Stimulated activated CD8-positive, alpha-beta memory T cell treated with anti-CD3 and anti-CD28 coated beads, Interleukin-15, amount 100 ng/mL, for 48 hours (primary cell): ENCODE data around the gene CPLANE2.
"Not testable (repeated sequence)": the region's sequence is repeated elsewhere in the genome, so short reads cannot be mapped to it uniquely, and the experiment has no call there.

Experiments used
- DNase-seq, 2 donors: peaks; one replicate each; pipeline ENCODE4 v3.0.0-alpha.2; 2020; ENCODE audit warnings: low read depth in 2 of 2

Gene CPLANE2, protein sequence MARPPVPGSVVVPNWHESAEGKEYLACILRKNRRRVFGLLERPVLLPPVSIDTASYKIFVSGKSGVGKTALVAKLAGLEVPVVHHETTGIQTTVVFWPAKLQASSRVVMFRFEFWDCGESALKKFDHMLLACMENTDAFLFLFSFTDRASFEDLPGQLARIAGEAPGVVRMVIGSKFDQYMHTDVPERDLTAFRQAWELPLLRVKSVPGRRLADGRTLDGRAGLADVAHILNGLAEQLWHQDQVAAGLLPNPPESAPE

DNA sequence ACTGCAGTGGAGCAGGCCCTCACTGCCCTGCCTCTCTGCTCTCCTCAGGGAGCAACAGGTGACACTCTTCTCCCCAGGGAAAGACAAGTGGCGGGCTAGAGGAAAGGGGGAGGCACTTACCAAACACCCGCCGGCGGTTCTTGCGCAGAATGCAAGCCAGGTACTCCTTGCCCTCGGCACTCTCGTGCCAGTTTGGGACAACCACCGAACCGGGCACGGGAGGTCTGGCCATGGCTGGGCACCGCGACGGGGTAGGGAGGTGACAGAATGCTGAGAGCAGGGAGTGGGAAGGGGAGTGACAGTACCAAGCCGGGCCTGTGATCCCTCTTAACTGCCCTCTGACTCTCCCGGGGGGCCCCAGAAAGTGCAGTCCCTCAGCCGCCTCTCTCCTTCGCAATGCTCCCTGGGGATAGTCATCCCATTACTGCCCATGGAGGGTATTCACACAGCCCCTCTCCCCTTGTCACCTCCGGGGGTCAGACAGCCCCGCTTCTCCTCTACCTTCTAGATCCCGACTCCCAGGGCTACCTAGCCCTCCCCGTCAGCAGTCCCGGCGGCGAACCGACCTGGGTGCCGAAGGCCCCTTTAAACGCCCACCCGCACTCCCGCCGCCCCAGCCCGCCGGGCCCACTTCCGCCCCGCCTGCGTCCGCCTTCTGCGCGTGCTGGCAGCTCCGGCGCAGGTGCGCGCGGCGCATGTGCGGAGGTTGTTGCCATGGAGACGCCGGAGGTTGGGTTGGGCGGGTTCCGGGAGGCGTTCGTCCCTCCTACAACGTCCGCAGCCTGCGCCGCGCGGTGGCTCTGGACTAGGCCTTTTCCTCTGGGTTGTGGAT lies at the start of gene CPLANE2:
Gene CPLANE2, minus strand, starts transcription at position 673 of the 832 bp plus-strand sequence. Its CDS starts 441 bp downstream, at position 232.
- peak; percentile 95 to 96 for DNase-seq

DNA sequence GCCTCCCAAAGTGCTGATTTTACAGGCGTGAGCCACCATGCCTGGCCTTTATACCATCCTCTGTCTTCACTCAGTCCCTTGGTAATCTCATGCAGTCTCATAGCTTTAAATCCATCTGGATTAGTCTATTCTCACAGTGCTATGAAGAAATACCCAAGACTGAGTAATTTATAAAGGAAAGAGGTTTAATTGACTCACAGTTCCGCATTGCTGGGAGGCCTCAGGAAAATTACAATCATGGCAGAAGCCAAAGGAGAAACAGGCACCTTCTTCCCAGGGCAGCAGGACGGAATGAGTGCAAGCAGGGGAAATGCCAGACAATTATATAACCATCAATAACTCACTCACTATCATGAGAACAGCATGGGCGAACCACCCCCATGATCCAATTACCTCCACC lies 49.1 kb upstream of the CPLANE2 start:
- DNase-seq = no peak

DNA sequence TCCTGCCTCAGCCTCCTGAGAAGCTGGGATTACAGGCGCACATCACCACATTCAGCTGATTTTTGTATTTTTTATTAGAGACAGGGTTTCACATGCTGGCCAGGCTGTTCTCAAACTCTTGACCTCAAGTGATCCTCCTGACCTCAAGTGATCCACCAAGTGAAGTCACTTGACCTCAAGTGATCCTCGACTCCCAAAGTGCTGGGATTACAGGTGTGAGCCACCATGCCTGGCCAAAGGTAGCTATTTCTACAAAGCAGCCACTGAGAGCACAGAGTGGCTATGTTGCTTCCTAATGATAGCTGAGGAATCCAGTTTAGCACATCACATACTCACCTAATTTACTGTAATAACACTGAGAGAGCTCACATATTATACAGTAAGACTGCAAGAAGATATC lies 44.8 kb upstream of the CPLANE2 start:
- no peak for DNase-seq

DNA sequence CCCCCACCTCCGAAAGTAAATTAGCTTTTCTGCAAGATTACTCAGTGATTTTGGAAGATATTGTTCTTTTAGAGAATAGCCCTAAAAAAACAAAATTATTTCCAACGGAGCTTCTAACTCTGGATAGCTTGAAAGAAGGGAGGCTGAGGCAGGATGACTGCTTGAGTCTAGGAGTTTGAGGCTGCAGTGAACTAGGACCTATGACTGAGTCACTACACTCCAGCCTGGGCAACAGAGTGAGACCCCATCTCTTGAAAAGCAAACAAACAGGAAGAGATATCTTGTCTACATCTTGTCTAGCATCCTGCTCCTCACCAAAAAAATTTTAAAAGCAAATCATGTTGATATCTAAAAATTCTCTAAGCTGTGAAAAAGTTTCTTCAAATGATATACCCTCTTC lies 42.2 kb upstream of the CPLANE2 start:
- DNase-seq = no peak

DNA sequence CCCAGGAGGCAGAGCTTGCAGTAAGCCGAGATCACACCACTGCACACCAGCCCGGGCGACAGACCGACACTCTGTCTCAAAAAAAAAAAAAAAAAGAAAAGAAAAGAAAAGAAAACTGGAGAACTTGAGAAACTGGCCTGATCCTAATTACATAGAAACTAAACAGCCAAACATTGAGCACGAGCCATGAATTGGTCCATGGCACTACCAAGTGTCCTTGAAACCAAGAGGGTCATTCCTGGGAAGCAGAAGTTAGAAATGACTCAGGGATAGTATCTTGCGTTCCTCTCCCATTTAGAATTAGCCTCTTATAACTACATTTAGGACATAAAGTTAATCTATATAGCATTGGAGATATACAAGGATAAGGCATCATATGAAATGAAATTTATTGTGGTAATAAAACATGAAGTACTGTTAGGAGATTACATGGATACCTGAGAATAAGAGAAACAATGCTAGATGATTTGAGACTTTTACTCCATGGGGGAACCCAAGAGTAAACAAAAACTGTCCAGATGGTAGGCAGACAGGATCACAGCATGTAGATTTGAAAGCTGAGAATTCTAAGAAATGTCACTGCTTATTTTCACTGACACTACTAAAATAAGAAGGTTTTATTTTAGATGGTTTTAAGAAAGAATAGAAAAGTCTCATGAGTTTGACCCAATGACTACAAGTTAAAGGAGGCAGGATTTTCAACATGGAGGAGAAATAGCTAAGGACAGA lies 39.5 kb upstream of the CPLANE2 start:
- no peak for DNase-seq

DNA sequence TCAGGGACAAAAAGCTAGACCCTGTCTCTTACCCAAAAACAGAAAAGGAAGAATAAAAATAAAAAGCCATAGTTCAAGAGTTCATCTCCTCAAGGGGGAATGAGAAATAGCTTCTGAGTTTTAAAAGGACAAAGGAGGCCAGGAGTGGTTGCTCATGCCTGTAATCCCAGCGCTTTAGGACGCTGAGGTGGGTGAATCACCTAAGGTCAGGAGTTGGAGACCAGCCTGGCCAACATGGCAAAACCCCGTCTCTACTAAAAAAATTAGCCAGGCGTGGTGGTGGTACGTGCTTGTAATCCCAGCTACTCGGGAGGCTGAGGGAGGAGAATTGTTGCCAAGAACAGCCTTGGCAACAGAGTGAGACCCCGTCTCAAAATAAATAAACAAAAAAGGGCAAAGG lies 38.6 kb upstream of the CPLANE2 start:
- no peak for DNase-seq

DNA sequence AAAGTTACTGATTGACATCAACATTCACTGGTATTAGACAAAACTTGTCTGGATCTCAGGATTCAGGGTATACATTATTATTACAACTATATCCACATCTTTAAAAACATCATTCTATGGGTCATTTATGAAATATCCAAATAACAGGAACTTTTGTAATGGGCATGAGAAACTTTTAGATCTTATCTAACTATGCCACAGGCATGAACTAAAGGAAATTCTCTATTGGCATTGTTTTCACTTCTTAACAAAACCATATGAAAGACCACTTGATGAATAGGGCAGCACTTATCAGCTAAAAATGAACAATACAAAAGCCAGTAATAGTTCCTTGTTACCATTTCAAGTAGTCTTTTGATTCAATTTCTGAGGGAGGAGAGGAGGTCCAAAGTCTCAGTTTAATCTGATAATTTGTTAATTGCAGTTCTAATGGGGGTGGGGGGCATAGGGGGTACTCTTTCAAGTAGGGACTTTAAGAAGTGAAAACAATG lies 30.8 kb upstream of the CPLANE2 start:
- DNase-seq = no peak

DNA sequence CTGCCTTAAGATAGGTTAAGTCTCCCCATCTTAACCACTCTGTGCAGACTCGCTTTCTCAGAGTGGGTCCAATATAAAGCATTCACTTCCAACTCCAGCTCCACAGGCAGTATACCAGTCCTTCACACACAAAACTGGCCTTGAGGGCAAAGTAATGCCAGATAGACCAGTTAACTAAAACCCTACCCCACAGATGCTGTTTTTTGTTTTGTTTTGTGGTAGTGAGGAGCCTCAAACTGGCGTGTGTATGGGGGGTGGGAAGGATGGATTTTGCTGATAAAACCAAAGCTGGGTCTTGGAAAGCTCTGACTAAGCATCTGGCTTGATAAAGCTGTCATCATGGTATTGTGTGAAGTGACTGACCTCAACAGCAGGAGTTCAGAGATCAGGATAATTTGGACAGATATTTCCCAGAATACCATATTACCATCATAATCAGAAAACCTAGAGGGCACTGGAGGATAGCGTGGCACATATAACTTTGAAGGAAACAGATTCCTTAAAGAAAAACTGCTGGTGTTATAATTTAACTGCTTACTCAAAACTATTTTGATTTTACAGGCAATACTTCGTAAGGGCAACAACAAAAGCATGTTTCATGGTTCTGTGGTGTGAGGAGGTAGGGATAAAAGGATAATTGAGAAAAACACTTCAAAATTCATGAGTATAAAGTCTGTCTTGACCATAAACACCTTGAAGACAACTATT lies 29.6 kb upstream of the CPLANE2 start:
- no peak for DNase-seq

DNA sequence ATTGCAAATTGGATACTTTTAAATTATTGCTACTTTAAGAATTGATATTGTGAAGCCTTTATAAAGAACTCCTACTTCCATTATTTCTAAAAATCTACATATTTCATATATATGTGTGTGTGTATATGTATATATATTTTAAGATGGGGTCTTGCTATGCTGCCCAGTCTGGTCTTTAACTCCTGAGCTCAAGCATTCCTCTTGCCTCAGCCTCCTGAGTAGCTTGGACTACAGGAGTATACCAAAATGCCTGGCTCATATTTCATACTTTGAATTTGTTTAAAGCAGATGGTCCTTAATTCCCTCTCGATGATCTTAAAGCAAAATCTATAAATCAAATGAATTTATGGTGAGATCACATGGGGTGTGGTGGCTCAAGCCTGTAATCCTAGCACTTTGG lies 25.1 kb upstream of the CPLANE2 start:
- DNase-seq = no peak

DNA sequence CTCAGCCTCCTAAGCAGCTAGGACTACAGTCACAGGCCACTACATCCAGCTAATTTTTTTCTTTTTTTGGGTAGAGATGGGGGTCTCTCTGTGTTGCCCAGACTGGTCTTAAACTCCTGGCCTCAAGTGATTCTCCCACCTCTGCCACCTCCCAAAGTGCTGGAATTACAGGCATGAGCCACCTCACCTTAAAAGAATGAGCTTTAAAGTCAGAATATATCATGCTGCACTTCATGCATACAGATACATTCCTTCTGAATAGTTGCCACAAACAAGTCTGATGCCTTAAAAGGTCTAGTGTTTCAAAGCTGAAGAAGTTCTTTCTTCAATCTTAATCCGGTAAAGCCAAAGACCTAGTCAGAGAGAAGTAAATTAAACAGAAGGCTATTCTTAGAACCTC lies 23.8 kb upstream of the CPLANE2 start:
- no peak for DNase-seq

DNA sequence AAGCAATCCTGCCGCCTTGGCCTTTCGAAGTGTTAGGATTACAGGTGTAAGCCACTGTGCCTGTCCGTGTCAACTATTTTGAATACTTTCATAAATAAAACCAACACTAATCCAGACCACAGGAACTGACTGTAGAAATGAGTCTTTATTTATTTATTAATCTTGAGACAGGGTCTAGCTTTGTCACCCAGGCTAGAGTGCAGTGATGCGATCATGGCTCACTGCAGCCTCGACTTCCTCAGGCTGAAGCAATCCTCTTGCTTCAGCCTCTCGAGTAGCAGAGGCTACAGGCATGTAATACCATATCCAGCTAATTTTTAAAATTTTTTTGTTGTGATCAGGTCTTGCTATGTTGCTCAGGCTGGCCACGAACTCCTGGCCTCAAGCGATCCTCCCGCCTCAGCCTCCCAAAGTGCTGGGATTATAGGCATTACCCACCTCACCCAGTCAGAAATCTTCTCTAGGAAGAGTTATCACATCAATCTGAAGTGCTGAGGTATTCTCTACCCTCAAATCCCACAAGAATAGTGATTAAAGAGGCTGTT lies 21.7 kb upstream of the CPLANE2 start:
- DNase-seq = no peak

DNA sequence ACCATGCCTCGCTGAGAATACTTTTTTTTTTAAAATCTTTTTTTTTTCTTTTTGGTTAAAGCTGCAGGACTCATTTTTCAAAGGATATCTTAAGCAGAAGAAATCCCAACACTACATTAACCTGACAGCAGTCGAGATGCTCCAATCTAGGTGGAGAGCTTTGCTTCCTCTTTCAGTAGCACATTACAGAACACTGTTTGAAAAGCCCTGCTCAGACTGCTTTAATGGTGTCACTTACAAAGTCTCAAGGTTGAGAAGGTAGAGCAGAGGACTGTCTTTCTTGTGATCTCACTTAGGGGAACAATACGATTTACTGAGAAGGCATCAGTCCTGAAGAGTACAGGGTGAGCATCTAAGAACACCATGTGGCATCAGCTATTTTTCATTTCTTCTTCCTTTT lies 21.0 kb upstream of the CPLANE2 start:
- DNase-seq = no peak

DNA sequence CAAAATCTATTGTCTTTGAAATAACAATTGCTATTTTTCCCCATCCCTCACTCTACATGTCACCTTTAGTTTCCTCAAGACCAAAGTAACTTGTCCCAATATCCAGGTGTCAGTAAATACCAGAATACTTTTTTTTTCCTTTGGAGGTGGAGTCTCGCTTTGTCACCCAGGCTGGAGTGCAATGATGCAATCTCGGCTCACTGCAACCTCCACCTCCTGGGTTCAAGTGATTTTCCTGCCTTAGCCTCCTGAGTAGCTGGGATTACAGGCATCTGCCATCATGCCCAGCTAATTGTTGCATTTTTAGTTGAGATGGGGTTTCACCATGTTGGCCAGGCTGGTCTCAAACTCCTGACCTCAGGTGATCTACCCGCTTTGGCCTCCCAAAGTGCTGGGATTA lies 20.6 kb upstream of the CPLANE2 start:
- DNase-seq = not testable (repeated sequence)

DNA sequence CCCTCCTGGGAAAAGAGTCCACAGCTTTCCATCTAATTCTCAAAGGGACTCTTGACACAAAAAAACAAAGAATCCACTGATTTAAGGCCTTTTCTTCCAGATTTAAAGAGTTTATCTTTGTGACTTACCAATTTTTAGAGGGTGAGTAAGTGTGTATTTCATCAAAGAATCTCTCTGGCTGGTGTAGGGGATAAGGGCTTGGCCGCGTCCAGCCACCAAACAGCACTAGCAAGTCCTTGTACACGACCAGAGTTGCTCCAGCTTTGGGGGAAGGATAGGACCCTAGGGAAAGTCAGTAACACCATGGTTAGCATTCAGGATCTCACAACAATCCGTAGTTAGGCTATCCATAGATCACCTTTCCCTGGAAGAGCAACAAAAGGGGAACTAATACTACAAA lies 19.5 kb upstream of the CPLANE2 start:
- no peak for DNase-seq

DNA sequence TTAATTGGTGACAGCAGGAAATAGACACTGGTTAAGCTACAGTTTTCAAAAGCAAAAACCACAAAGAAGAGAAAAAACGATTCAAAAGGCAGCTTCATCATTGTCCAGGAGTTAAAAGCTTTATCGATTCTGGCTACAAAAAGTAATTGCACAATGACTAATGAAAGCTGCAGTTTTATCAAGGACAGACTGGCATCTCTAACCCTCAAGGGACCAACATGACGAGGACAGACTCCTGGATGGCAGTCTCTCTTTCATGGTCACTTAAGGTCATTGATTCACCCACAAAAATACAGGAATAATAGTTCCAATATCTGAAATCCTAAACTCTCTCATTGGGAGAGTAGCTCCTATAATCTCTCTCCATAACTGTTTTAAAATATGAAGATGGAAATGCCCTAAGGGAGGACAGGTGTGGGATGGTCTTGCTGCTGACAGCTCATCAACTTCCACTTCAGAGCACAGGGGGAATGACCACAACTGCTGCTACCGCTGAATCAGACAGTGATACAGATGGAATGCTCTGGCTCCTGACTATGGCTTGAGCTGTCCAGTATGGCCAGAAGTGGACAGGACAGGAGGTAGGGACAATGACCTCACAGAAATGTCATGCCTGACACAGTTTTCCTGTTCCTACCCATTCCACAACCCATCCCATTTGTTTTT lies 17.4 kb upstream of the CPLANE2 start:
- no peak for DNase-seq

DNA sequence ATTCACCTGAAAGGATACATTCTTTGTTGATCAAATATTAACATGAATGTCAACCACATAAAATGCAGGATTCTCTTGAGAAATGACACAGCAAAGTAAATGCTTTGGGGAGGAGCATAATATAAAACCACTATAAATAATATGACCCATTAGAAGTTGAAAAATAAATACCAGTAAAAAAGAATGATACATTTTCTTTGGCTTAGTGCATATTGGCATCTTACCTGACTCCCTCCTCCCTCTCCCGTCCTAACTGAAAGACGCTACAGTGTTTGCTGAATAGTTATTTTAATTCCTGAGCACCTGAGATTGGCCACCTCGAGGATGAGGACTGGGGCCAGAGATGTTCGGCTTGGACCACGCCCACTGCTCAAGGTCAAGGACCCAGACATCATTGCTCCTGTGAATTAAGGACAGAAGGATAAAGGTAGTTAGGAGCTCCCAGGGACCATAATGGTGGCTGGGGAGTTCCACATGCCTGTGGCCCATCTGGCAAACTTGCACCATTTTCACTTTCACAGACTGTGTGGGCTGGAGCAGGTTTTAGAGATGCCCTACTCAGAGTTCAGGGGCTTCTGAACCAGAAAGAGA lies 16.4 kb upstream of the CPLANE2 start:
- DNase-seq = no peak

DNA sequence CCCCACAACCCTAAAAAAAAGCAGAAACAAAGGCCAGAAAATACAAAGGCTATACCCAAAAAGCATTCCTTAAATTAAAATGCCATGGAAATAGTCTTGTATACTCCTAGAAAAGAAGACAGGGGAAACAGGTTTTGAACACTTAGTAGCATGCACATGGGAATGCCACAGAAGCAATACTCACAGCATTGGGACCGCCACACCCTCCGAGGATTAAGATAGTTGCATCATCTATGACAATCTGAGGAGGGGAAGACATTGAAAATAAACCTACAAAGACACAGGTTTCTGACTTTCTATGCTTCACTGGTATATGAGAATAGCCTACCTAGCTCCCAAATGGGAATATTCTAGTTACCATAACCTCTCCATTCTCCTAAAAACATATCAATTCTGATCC lies 15.9 kb upstream of the CPLANE2 start:
- DNase-seq = no peak

DNA sequence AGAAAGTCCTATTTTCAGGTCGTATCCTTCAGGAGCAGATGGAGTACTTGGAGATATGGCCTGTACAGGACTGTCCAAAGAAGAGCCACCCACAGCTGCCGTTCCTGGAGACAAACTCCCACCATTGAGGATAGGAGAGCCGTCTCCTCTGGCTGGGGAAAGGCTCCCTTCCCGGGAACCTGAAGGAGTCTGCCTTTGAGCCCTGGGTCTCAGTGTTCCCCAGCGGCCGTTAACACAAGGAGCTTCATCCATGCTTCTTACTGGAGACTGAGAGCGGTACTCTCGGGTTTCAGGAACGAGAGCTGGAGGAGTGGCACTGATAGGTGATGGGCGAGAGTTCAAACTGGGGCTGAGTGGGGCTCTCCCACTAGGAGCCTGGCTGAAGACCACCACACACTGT lies 14.4 kb upstream of the CPLANE2 start:
- DNase-seq = no peak

DNA sequence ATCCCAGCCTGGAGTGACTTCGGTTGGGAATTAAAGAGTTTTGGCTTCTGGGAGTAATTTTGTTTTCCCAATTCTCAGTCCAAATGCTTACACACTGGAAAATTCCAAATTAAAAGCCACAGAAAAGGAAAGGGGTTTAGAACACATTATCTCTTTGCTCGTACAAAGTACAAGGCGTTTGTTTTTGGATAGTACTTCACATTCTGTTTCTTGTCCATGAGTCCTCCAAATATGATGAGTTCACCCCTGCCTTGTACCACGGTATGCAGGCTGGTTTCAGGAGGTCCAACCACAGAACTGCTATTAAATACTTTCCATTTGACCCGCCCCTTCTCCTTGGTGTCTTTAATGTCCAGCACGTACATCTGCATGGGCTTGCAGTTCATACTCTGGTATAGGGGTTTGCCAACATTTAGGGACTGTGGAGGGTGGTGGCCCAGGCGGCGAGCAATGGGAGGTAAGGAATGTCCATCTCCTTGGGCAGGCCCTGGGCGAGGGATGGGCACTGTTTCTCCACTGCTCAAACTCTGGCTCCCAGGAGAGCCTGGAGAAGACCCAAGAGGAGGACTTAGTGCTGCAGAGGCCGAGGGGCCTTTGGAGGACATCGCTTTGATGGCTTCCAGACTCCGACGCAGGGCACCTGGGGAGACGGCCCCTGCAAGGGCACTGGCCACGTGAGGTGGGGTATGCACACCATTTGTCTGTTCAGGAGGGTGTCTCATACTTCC lies 13.7 kb upstream of the CPLANE2 start:
- no peak for DNase-seq
